ENCODE data around the gene COL9A2.

COL9A2 gene

GRCh38 chr1:40318476-40318875 is 1.4 kb upstream of the COL9A2 start:
- DNase-seq = no peak

GRCh38 chr1:40317394-40318074 is 448 bp upstream of the COL9A2 start:
- DNase-seq = no peak

GRCh38 chr1:40315795-40316594 is 1.1 kb downstream of the COL9A2 start:
- DNase-seq = peak; percentile 23 to 52 (median 36)

- DNase-seq = peak; percentile 80 to 90 (median 88)
Observed at GRCh38 chr1:40315239-40315794, 1.8 kb downstream of the COL9A2 start.

- DNase-seq = no peak
Observed at GRCh38 chr1:40314721-40315238, 2.3 kb downstream of the COL9A2 start.

GRCh38 chr1:40313958-40314720 is 2.9 kb downstream of the COL9A2 start:
- no peak for DNase-seq

- DNase-seq = no peak
Observed at GRCh38 chr1:40313329-40313957, 3.6 kb downstream of the COL9A2 start.

- DNase-seq = peak; percentile 86 to 91 (median 87)
Observed at GRCh38 chr1:40312238-40313205, 4.6 kb downstream of the COL9A2 start.

- no peak for DNase-seq
Observed at GRCh38 chr1:40311692-40312091, 5.4 kb downstream of the COL9A2 start.

- no peak for DNase-seq
Observed at GRCh38 chr1:40310983-40311642, 6.0 kb downstream of the COL9A2 start.

- no peak for DNase-seq
Observed at GRCh38 chr1:40310129-40310461, 7.0 kb downstream of the COL9A2 start.

- no peak for DNase-seq
Observed at GRCh38 chr1:40309374-40310128, 7.5 kb downstream of the COL9A2 start.

GRCh38 chr1:40308036-40308727 is 8.9 kb downstream of the COL9A2 start:
- no peak for DNase-seq

- DNase-seq = no peak
Observed at GRCh38 chr1:40307186-40307585, 9.9 kb downstream of the COL9A2 start.

GRCh38 chr1:40306296-40306695 is 10.8 kb downstream of the COL9A2 start:
- no peak for DNase-seq

- no peak for DNase-seq
Observed at GRCh38 chr1:40305871-40306270, 11.2 kb downstream of the COL9A2 start.

GRCh38 chr1:40305451-40305850 is 11.6 kb downstream of the COL9A2 start:
- no peak for DNase-seq

GRCh38 chr1:40303790-40304189 is 13.3 kb downstream of the COL9A2 start:
- no peak for DNase-seq

- DNase-seq = no peak
Observed at GRCh38 chr1:40303051-40303771, 13.9 kb downstream of the COL9A2 start.
